Measurements from ENCODE around the gene MAP4K4. TPM values are rescaled to one million over a fixed set of nuclear protein-coding genes. Genes with fewer than 3 reads are reported as not detected.

Gene MAP4K4
- total and polyA plus RNA-seq, 12 donors = 8.7 to 43.1 (median 21.8) TPM

DNA sequence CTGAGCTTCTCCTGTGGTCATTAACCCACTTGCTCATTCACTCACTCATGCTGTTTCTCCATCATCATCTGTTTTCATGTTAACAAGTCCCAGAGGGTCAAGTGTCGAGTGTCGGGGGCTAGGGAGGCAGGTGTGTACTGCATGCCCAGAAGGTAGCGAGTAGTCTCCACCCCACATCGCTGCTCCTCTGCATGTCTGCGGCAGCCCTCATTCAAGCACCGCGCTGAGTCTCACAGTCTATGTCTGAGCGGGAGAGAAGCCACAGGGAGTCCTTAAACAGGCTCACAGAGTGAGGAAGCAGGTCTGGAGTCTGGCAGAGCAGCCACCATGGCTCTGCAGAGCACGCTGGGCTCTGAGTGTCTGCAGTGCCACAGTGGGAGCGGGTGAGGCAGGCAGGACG lies 172.9 kb downstream of the MAP4K4 start:
- Histone ChIP-seq H3K4me1 (replicated peaks in 1 of 2) (no peaks in the 10 kb centered on the region), H3K27me3 (no peaks in the 10 kb centered on the region), H3K9me3 (replicated peaks in 1 of 3) (no peaks in the 10 kb centered on the region), H3K27ac (no peak overlapping the region), H3K4me3 (no peak overlapping the region), H3K36me3 (replicated peaks in 1 of 2) (peaks cover 0 to 69% of the 10 kb centered on the region in 2 donors)
- TF ChIP-seq, protein P1, sequence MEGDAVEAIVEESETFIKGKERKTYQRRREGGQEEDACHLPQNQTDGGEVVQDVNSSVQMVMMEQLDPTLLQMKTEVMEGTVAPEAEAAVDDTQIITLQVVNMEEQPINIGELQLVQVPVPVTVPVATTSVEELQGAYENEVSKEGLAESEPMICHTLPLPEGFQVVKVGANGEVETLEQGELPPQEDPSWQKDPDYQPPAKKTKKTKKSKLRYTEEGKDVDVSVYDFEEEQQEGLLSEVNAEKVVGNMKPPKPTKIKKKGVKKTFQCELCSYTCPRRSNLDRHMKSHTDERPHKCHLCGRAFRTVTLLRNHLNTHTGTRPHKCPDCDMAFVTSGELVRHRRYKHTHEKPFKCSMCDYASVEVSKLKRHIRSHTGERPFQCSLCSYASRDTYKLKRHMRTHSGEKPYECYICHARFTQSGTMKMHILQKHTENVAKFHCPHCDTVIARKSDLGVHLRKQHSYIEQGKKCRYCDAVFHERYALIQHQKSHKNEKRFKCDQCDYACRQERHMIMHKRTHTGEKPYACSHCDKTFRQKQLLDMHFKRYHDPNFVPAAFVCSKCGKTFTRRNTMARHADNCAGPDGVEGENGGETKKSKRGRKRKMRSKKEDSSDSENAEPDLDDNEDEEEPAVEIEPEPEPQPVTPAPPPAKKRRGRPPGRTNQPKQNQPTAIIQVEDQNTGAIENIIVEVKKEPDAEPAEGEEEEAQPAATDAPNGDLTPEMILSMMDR (IDR thresholded peaks at IDR 0.05) = no peak
- TF ChIP-seq POLR2A (IDR thresholded peaks at IDR 0.05) = no peak
- no peak for DNase-seq
- intact Hi-C loops (cut with DNase I) = loop anchor here in 1 of 2 donors (10.0 kb wide), 1 partner anchor 574 kb away; no protein-coding TSS in a partner anchor
- 96 to 99% (median 96%) methylated on average over 8 to 11 of the region's 11 CpGs for WGBS, 4 donors

DNA sequence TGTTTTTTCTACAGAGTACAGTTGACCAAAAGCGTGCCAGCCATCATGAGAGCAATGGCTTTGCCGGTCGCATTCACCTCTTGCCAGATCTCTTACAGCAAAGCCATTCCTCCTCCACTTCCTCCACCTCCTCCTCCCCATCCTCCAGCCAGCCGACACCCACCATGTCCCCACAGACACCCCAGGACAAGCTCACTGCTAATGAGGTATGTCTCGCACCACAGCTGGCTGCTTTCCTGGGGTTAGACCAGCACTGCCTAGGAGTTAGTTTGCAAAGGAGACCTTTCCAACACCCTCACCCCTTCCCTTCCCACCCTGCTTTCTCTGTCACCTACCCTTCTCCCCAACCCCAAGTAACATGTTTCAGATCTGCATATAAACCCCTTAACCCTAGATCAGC lies 174.0 kb downstream of the MAP4K4 start:
- Histone ChIP-seq H3K36me3 (replicated peaks in 1 of 2) (peaks cover 0 to 58% of the 10 kb centered on the region in 2 donors), H3K9me3 (replicated peaks in 1 of 3) (no peaks in the 10 kb centered on the region), H3K27ac (no peak overlapping the region), H3K4me3 (no peak overlapping the region), H3K27me3 (no peaks in the 10 kb centered on the region), H3K4me1 (replicated peaks in 1 of 2) (no peaks in the 10 kb centered on the region)
- no peak for DNase-seq
- intact Hi-C loops (cut with DNase I) = loop anchor here in 1 of 2 donors (10.0 kb wide), 1 partner anchor 573 kb away; no protein-coding TSS in a partner anchor
- no peak for TF ChIP-seq POLR2A (IDR thresholded peaks at IDR 0.05)
- TF ChIP-seq, protein P1 (IDR thresholded peaks at IDR 0.05) = no peak
- WGBS, 4 donors = 91 to 99% (median 93%) methylated on average over 5 of the region's 5 CpGs

DNA sequence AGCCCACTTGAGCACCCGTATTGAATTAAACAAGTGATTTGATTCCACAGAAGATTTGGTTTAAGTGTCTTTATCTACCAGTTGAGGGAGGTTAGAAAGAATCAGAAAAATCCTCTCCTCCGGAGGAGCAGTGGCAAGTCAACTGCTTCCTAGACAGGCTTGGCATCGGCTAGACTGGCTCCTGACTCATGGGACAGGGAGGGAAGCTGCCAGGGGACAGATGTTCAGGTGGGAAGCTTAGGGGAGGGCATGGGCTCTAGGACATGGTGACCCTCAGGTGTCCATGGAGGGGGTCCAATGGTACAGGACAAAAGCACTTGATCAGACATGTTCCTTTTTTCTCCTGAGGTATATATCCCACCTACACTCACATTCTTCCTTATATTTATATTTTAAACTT lies 175.0 kb downstream of the MAP4K4 start:
- no peak for TF ChIP-seq POLR2A (IDR thresholded peaks at IDR 0.05)
- TF ChIP-seq, protein P1 (IDR thresholded peaks at IDR 0.05) = no peak
- Histone ChIP-seq H3K4me3 (no peak overlapping the region), H3K4me1 (replicated peaks in 1 of 2) (no peaks in the 10 kb centered on the region), H3K27ac (no peak overlapping the region), H3K36me3 (replicated peaks in 1 of 2) (peaks cover 0 to 57% of the 10 kb centered on the region in 2 donors), H3K27me3 (no peaks in the 10 kb centered on the region), H3K9me3 (replicated peaks in 1 of 3) (no peaks in the 10 kb centered on the region)
- WGBS, 4 donors = 66 to 87% (median 79%) methylated on average over 3 of the region's 3 CpGs
- no peak for DNase-seq
- intact Hi-C loops (cut with DNase I) = loop anchor here in 1 of 2 donors (10.0 kb wide), 1 partner anchor 572 kb away; no protein-coding TSS in a partner anchor

DNA sequence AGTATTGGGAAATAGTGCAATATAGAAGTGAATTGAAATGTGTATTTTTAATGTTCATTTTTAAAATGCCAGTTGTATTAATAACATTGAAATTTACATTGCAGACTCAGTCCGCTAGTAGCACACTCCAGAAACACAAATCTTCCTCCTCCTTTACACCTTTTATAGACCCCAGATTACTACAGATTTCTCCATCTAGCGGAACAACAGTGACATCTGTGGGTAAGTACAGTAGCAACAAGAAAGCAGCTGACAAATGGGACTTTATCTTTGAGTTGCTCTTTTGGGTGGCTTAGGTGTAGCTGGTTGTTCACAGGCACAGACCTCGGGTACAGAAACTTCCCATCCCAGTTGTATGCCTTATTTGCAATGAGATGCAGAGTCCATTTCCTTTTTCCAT lies 176.0 kb downstream of the MAP4K4 start:
- no peak overlapping the region for H3K27ac ChIP-seq
- peaks cover 0 to 50% of the 10 kb centered on the region in 2 donors for H3K36me3 ChIP-seq (replicated peaks in 1 of 2)
- H3K9me3 ChIP-seq (replicated peaks in 1 of 3) = no peaks in the 10 kb centered on the region
- no peaks in the 10 kb centered on the region for H3K4me1 ChIP-seq (replicated peaks in 1 of 2)
- H3K4me3 ChIP-seq = no peak overlapping the region
- TF ChIP-seq, protein P1 (IDR thresholded peaks at IDR 0.05) = peak in 4 of 6 experiments; percentile 8 to 30 (median 19)
- TF ChIP-seq POLR2A (IDR thresholded peaks at IDR 0.05) = no peak
- WGBS, 4 donors = 87 to 95% (median 91%) methylated on average over 3 of the region's 3 CpGs
- H3K27me3 ChIP-seq = no peaks in the 10 kb centered on the region
- intact Hi-C loops (cut with DNase I) = loop anchor here in 1 of 2 donors (10.0 kb wide), 1 partner anchor 571 kb away; no protein-coding TSS in a partner anchor
- no peak for DNase-seq

All from adrenal gland (tissue), 12 donors.